ENCODE data around the gene RAB30.

The RAB30 gene

DNA sequence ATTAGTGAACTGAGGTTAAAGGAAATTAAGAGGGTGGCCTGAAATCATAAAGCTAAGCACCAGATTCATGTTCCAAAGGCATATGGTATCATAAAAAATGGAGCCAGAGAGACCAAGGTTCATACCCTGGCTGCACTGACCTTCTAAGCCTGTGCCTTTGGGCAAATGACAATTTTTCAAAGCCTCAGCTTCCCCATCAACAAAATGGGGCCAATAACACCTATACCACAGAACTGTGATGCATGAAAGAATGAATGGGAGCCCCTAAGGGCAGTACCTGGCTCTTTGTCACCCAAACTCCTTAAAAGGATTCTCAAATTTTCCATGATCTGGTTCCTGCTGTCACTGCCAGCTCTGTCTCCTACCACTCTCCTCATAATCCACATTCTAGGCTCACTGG, 72.5 kb downstream of the RAB30 start:
- TF ChIP-seq EZH2phosphoT487 (IDR thresholded peaks at IDR 0.05; ENCODE audit: borderline replicate concordance, low read length) (no peak), CTCF (IDR thresholded peaks at IDR 0.05; ENCODE audit: low read depth, low read length, poor library complexity, severe bottlenecking) (no peak)
- Histone ChIP-seq H3K36me3 (ENCODE audit: control insufficient read depth, low read length) (peaks cover 61% of the 10 kb centered on the region), H3F3A (ENCODE audit: control insufficient read depth, insufficient read depth) (no peaks in the 10 kb centered on the region), H3K4me2 (ENCODE audit: low read length) (no peak overlapping the region), H3K9me2 (replicated peaks; ENCODE audit: control insufficient read depth, low read length) (no peaks in the 10 kb centered on the region), H3K4me3 (ENCODE audit: low read length) (no peak overlapping the region), H3K4me1 (ENCODE audit: control insufficient read depth, low read length) (peaks cover 42% of the 10 kb centered on the region), H3K9me3 (ENCODE audit: control insufficient read depth, insufficient read depth, low read length) (no peaks in the 10 kb centered on the region), H3K79me2 (ENCODE audit: control insufficient read depth, low read length) (peaks cover 90% of the 10 kb centered on the region), H3K27me3 (ENCODE audit: control insufficient read depth, low read length) (no peaks in the 10 kb centered on the region), H3K27ac (ENCODE audit: low read depth, low read length) (no peak overlapping the region), H4K20me1 (ENCODE audit: control insufficient read depth, insufficient read depth, low read depth, low read length) (peaks cover 16% of the 10 kb centered on the region; the same call in 1 of the 2 replicates)

GRCh38 chr11:82998697-82999096, 73.0 kb downstream of the RAB30 start:
- Histone ChIP-seq H3K9me3 (ENCODE audit: control insufficient read depth, insufficient read depth, low read length) (no peaks in the 10 kb centered on the region), H3F3A (ENCODE audit: control insufficient read depth, insufficient read depth) (no peaks in the 10 kb centered on the region), H3K4me2 (ENCODE audit: low read length) (no peak overlapping the region), H4K20me1 (ENCODE audit: control insufficient read depth, insufficient read depth, low read depth, low read length) (peaks cover 16% of the 10 kb centered on the region; the same call in 1 of the 2 replicates), H3K36me3 (ENCODE audit: control insufficient read depth, low read length) (peaks cover 66% of the 10 kb centered on the region), H3K27ac (ENCODE audit: low read depth, low read length) (no peak overlapping the region), H3K27me3 (ENCODE audit: control insufficient read depth, low read length) (no peaks in the 10 kb centered on the region), H3K4me1 (ENCODE audit: control insufficient read depth, low read length) (peaks cover 46% of the 10 kb centered on the region), H3K79me2 (ENCODE audit: control insufficient read depth, low read length) (peaks cover 89% of the 10 kb centered on the region), H3K4me3 (ENCODE audit: low read length) (no peak overlapping the region), H3K9me2 (replicated peaks; ENCODE audit: control insufficient read depth, low read length) (no peaks in the 10 kb centered on the region)
- TF ChIP-seq EZH2phosphoT487 (IDR thresholded peaks at IDR 0.05; ENCODE audit: borderline replicate concordance, low read length) = no peak
- no peak for TF ChIP-seq CTCF (IDR thresholded peaks at IDR 0.05; ENCODE audit: low read depth, low read length, poor library complexity, severe bottlenecking)

GRCh38 chr11:82996966-82997606, 74.6 kb downstream of the RAB30 start:
- no peak for TF ChIP-seq EZH2phosphoT487 (IDR thresholded peaks at IDR 0.05; ENCODE audit: borderline replicate concordance, low read length)
- no peak for TF ChIP-seq CTCF (IDR thresholded peaks at IDR 0.05; ENCODE audit: low read depth, low read length, poor library complexity, severe bottlenecking)
- H3K4me3 ChIP-seq (ENCODE audit: low read length) = no peak overlapping the region
- H3K27ac ChIP-seq (ENCODE audit: low read depth, low read length) = no peak overlapping the region
- H4K20me1 ChIP-seq (ENCODE audit: control insufficient read depth, insufficient read depth, low read depth, low read length) = peaks cover 13% of the 10 kb centered on the region; the same call in 1 of the 2 replicates
- H3F3A ChIP-seq (ENCODE audit: control insufficient read depth, insufficient read depth) = no peaks in the 10 kb centered on the region
- no peaks in the 10 kb centered on the region for H3K27me3 ChIP-seq (ENCODE audit: control insufficient read depth, low read length)
- peaks cover 78% of the 10 kb centered on the region for H3K79me2 ChIP-seq (ENCODE audit: control insufficient read depth, low read length)
- peaks cover 40% of the 10 kb centered on the region for H3K4me1 ChIP-seq (ENCODE audit: control insufficient read depth, low read length)
- H3K36me3 ChIP-seq (ENCODE audit: control insufficient read depth, low read length) = peaks cover 76% of the 10 kb centered on the region
- H3K4me2 ChIP-seq (ENCODE audit: low read length) = no peak overlapping the region
- H3K9me3 ChIP-seq (ENCODE audit: control insufficient read depth, insufficient read depth, low read length) = no peaks in the 10 kb centered on the region
- H3K9me2 ChIP-seq (replicated peaks; ENCODE audit: control insufficient read depth, low read length) = no peaks in the 10 kb centered on the region

Measured in DOHH2 (cell line).